H1 (cell line): Measurements from ENCODE around the gene TOMM40. TPM values are rescaled to one million over a fixed set of nuclear protein-coding genes. Genes with fewer than 3 reads are reported as not detected.

Source experiments
- CTCF ChIA-PET: fragments of 300-600 bp; sonication (Branson Sonifier 250); formaldehyde crosslinking; loops from one replicate; lab custom pipeline; 2021; ENCODE audit not compliant: partially characterized antibody; lab: Charles Lee
- POLR2A ChIA-PET: fragments of 300-600 bp; sonication (Branson Sonifier 250); formaldehyde crosslinking; loops from one replicate; lab custom pipeline; 2021; ENCODE audit warnings: inconsistent platforms; ENCODE audit not compliant: partially characterized antibody; lab: Charles Lee
- DNase-seq, 2 experiments: peaks; one replicate each; pipeline versions ENCODE4 v3.0.0 to v3.0.0-alpha.2; 2010 to 2022; ENCODE audit warnings: low spot score in 2 of 2, low read depth in 1 of 2, mixed read lengths in 1 of 2
- FAIRE-seq: peaks from 2 replicates; lab custom pipeline; 2011; peaks lifted over from hg19 to GRCh38; lab: Jason Lieb, UNC
- H2AFZ ChIP-seq: 2 replicates; pipeline ENCODE4 v1.8.1; 2012; ENCODE audit warnings: low read length, inconsistent platforms
- H2AK5ac ChIP-seq: 2 replicates; pipeline ENCODE4 v1.6.1; 2013; ENCODE audit warnings: low read depth, low read length
- H2BK120ac ChIP-seq: replicated peaks from 2 replicates; pipeline ENCODE3; 2013; ENCODE audit warnings: low read depth, low read length, inconsistent platforms
- H2BK12ac ChIP-seq: 2 replicates; pipeline ENCODE4 v1.6.1; 2013; ENCODE audit warnings: low read depth, low read length
- H2BK15ac ChIP-seq: 2 replicates; pipeline ENCODE4 v1.6.1; 2013; ENCODE audit warnings: low read length
- H2BK20ac ChIP-seq: 2 replicates; pipeline ENCODE4 v1.6.1; 2013; ENCODE audit warnings: low read length
- H2BK5ac ChIP-seq: 2 replicates; pipeline ENCODE4 v1.6.1; 2013; ENCODE audit warnings: low read depth, low read length
- H3K14ac ChIP-seq: 2 replicates; pipeline ENCODE4 v1.6.1; 2013; ENCODE audit warnings: inconsistent platforms; ENCODE audit not compliant: insufficient read length
- H3K18ac ChIP-seq: 2 replicates; pipeline ENCODE4 v1.6.1; 2013; ENCODE audit warnings: low read length; ENCODE audit errors: extremely low read depth
- H3K23ac ChIP-seq: 2 replicates; pipeline ENCODE4 v1.6.1; 2013; ENCODE audit warnings: inconsistent platforms; ENCODE audit not compliant: insufficient read length
- H3K23me2 ChIP-seq: 2 replicates; pipeline ENCODE4 v1.6.1; 2013; ENCODE audit warnings: low read depth, low read length
- H3K27ac ChIP-seq: 2 replicates; pipeline ENCODE4 v1.6.1; 2011; ENCODE audit warnings: low read depth, low read length, inconsistent platforms
- H3K27me3 ChIP-seq, 4 experiments: replicated peaks in 1 of 4; 1 replicate in 1 of 4; 2 replicates in 3 of 4; pipeline versions ENCODE4 v1.6.1 to v1.8.1; 2011 to 2013; ENCODE audit warnings: low read length in 3 of 4, mild to moderate bottlenecking in 3 of 4, inconsistent platforms in 2 of 4, mixed read lengths in 2 of 4, moderate library complexity in 1 of 4; ENCODE audit not compliant: control insufficient read depth in 3 of 4, insufficient read depth in 3 of 4; ENCODE audit errors: extremely low read depth in 1 of 4
- H3K36me3 ChIP-seq, 4 experiments: 2 replicates each; pipeline versions ENCODE4 v1.6.1 to v1.8.1; 2011 to 2013; ENCODE audit warnings: mild to moderate bottlenecking in 4 of 4, low read length in 3 of 4, moderate library complexity in 2 of 4, control low read depth in 1 of 4, inconsistent platforms in 1 of 4; ENCODE audit not compliant: insufficient read depth in 4 of 4, control insufficient read depth in 2 of 4
- H3K4ac ChIP-seq: replicated peaks from 2 replicates; pipeline ENCODE3; 2013; ENCODE audit warnings: low read length, low read depth, mixed read lengths, inconsistent platforms; ENCODE audit not compliant: insufficient read length
- H3K4me1 ChIP-seq, 4 experiments: replicated peaks in 1 of 4; 1 replicate in 1 of 4; 2 replicates in 3 of 4; pipeline versions ENCODE4 v1.6.1 to v1.8.1; 2011 to 2013; ENCODE audit warnings: low read length in 3 of 4, inconsistent platforms in 2 of 4, mixed read lengths in 1 of 4; ENCODE audit not compliant: insufficient read depth in 4 of 4, control insufficient read depth in 3 of 4
- H3K4me2 ChIP-seq, 2 experiments: 2 replicates each; pipeline versions ENCODE4 v1.6.1 to v1.8.1; 2011 to 2013; ENCODE audit warnings: low read depth in 2 of 2, low read length in 2 of 2, control low read depth in 1 of 2, inconsistent platforms in 1 of 2, mild to moderate bottlenecking in 1 of 2; ENCODE audit not compliant: insufficient read depth in 1 of 2
- H3K4me3 ChIP-seq, 4 experiments: fragments of 200-600, 300-600 bp in 1 of 4; sonication (generic), shearing (Covaris generic), sonication (Bioruptor Twin) in 1 of 4; 2 replicates each; pipeline versions ENCODE4 v1.5.1 to v1.8.1; 2011 to 2016; ENCODE audit warnings: low read length in 4 of 4, low read depth in 3 of 4, control low read depth in 2 of 4, inconsistent platforms in 2 of 4, mild to moderate bottlenecking in 2 of 4, mixed read lengths in 1 of 4, moderate library complexity in 1 of 4; ENCODE audit not compliant: insufficient read depth in 2 of 4; ENCODE audit errors: extremely low read depth in 1 of 4
- H3K56ac ChIP-seq: replicated peaks from 2 replicates; pipeline ENCODE3; 2013; ENCODE audit warnings: low read depth, mild to moderate bottlenecking, mixed read lengths, low read length, inconsistent platforms; ENCODE audit not compliant: insufficient read length
- H3K79me1 ChIP-seq: 2 replicates; pipeline ENCODE4 v1.6.1; 2013; ENCODE audit warnings: low read depth, low read length, control low read depth
- H3K79me2 ChIP-seq, 2 experiments: 2 replicates each; pipeline versions ENCODE4 v1.6.1 to v1.8.1; 2012 to 2013; ENCODE audit warnings: low read length in 2 of 2, mild to moderate bottlenecking in 2 of 2, inconsistent platforms in 1 of 2; ENCODE audit not compliant: insufficient read depth in 2 of 2, control insufficient read depth in 1 of 2
- H3K9ac ChIP-seq, 4 experiments: replicated peaks in 1 of 4; 1 replicate in 1 of 4; 2 replicates in 3 of 4; pipeline versions ENCODE4 v1.6.1 to v1.8.1; 2011 to 2013; ENCODE audit warnings: low read depth in 3 of 4, low read length in 3 of 4, control low read depth in 2 of 4, mild to moderate bottlenecking in 2 of 4, moderate library complexity in 2 of 4, inconsistent platforms in 1 of 4; ENCODE audit errors: extremely low read depth in 1 of 4
- H3K9me3 ChIP-seq, 2 experiments: 2 replicates each; pipeline versions ENCODE4 v1.6.1 to v1.8.1; 2012 to 2013; ENCODE audit warnings: mild to moderate bottlenecking in 2 of 2, moderate library complexity in 2 of 2, control low read depth in 1 of 2, inconsistent platforms in 1 of 2, low read depth in 1 of 2, low read length in 1 of 2, mixed read lengths in 1 of 2; ENCODE audit not compliant: insufficient read depth in 2 of 2
- H4K20me1 ChIP-seq, 2 experiments: replicated peaks in 1 of 2; 2 replicates each; pipeline versions ENCODE3 to v1.8.1; 2011 to 2013; ENCODE audit warnings: inconsistent platforms in 2 of 2, low read length in 2 of 2, mild to moderate bottlenecking in 1 of 2; ENCODE audit not compliant: insufficient read depth in 2 of 2, control insufficient read depth in 1 of 2
- H4K5ac ChIP-seq: 2 replicates; pipeline ENCODE4 v1.6.1; 2013; ENCODE audit warnings: low read length, low read depth, mixed read lengths, inconsistent platforms; ENCODE audit not compliant: insufficient read length
- H4K8ac ChIP-seq: 2 replicates; pipeline ENCODE4 v1.8.0; 2013; ENCODE audit warnings: mild to moderate bottlenecking, moderate library complexity, low read length, inconsistent platforms; ENCODE audit not compliant: insufficient read depth; ENCODE audit errors: extremely low read depth
- H4K91ac ChIP-seq: replicated peaks from 2 replicates; pipeline ENCODE3; 2013; ENCODE audit warnings: low read length, mixed read lengths, inconsistent platforms; ENCODE audit not compliant: insufficient read length
- ATF2 ChIP-seq: IDR thresholded peaks from 2 replicates; pipeline ENCODE4 v1.6.1; 2012; ENCODE audit warnings: low read length, inconsistent platforms
- CBX8 ChIP-seq: fragments of 300-800, 300-1000 bp; sonication (generic); IDR thresholded peaks from 2 replicates; pipeline ENCODE4 v1.7.1; 2016; ENCODE audit warnings: low read depth, low read length, borderline replicate concordance
- FOSL1 ChIP-seq: IDR thresholded peaks from 2 replicates; pipeline ENCODE4 v1.6.1; 2011; ENCODE audit warnings: mild to moderate bottlenecking, low read depth, low read length, moderate library complexity; ENCODE audit not compliant: insufficient read depth
- SP2 ChIP-seq: IDR thresholded peaks from 2 replicates; pipeline ENCODE4 v1.6.1; 2012; ENCODE audit warnings: mild to moderate bottlenecking, low read length, inconsistent platforms
- SRF ChIP-seq: IDR thresholded peaks from 2 replicates; pipeline ENCODE4 v1.6.1; 2011; ENCODE audit warnings: mild to moderate bottlenecking, low read depth, low read length, moderate library complexity
- WGBS, 2 experiments: shearing (Covaris generic) in 1 of 2; methylation state at CpG; one replicate each; pipeline versions ENCODE4 v1.1.6 to v1.1.7; 2013 to 2015; ENCODE audit warnings: low lambda C conversion rate in 2 of 2, mixed read lengths in 2 of 2, inconsistent platforms in 1 of 2, low coverage in 1 of 2, missing lambda C conversion rate in 1 of 2; ENCODE audit not compliant: insufficient replicate concordance in 2 of 2, insufficient coverage in 1 of 2, insufficient read length in 1 of 2; ENCODE audit errors: extremely low coverage in 1 of 2, missing lambda C conversion rate in 1 of 2; 5-methylcytosine and 5-hydroxymethylcytosine counted together
- polyA plus RNA-seq, 7 experiments: library from polyadenylated mRNA; depleted of rRNA in 3 of 7; stranded (reverse) in 5 of 7; unstranded in 2 of 7; fragments of >200 nt in 5 of 7; fragments of 200-250 nt in 2 of 7; gene quantifications; 1 replicate in 5 of 7; 2 replicates in 1 of 7; 4 replicates in 1 of 7; pipeline versions ENCODE4 v1.2.1 to v1.2.3, GENCODE V29; 2011 to 2013; ENCODE audit warnings: missing spikeins in 2 of 7, mixed read lengths in 2 of 7
- total RNA-seq: library from RNA; stranded (reverse); fragmentation: NEBNext Ultra II Directional; extraction: Animal tissue kit (Norgen Biotek cat#: 25700); gene quantifications from 2 replicates; pipeline ENCODE4 v1.2.1, GENCODE V29; 2021

Gene TOMM40
- total and polyA plus RNA-seq, 2 of the 8 experiments (the other 6 are each of a cell fraction or from before 2014, with no cell fraction given) = 154 to 179 TPM

GRCh38 chr19:44948237-44948636 is 57.2 kb downstream of the TOMM40 start:
- CTCF ChIA-PET = interaction anchor here (0.8 to 8.3 kb wide), 3 partner anchors 10 to 99 kb away, joined by 3 to 201 read pairs (median 3); partner anchors contain the start of gene APOE
- no peak overlapping the region for H3K27ac ChIP-seq

More at GRCh38 chr19:44948237-44948636, 57.2 kb downstream of the TOMM40 start:
- H3K36me3 ChIP-seq = no peaks in the 10 kb centered on the region
- H3K79me2 ChIP-seq = no peaks in the 10 kb centered on the region
- FAIRE-seq (no peak), DNase-seq (no peak)
- H3K79me1 ChIP-seq = no peaks in the 10 kb centered on the region
- no peak overlapping the region for H2BK15ac ChIP-seq
- H3K23ac ChIP-seq = no peak overlapping the region
- H3K9ac ChIP-seq = no peak overlapping the region
- no peak overlapping the region for H3K18ac ChIP-seq
- no peak overlapping the region for H3K4me2 ChIP-seq
- no peak overlapping the region for H4K8ac ChIP-seq
- H2AFZ ChIP-seq = no peak overlapping the region
- H2AK5ac ChIP-seq = no peak overlapping the region
- no peaks in the 10 kb centered on the region for H3K9me3 ChIP-seq
- no peaks in the 10 kb centered on the region for H4K20me1 ChIP-seq
- no peak overlapping the region for H2BK20ac ChIP-seq
- TF ChIP-seq CBX8 (no peak), ATF2 (no peak), SRF (no peak), FOSL1 (no peak), SP2 (no peak)
- H3K4ac ChIP-seq = no peak overlapping the region
- POLR2A ChIA-PET = interaction anchor here (0.8 to 11.6 kb wide), 4 partner anchors 11 to 44 kb away, joined by 3 to 121 read pairs (median 4); partner anchors contain the start of gene APOE
- no peak overlapping the region for H4K91ac ChIP-seq
- no peak overlapping the region for H3K56ac ChIP-seq
- H4K5ac ChIP-seq = no peak overlapping the region
- H2BK5ac ChIP-seq = no peak overlapping the region
- H2BK12ac ChIP-seq = no peak overlapping the region
- no peak overlapping the region for H3K4me3 ChIP-seq
- no peak overlapping the region for H2BK120ac ChIP-seq
- H3K14ac ChIP-seq = no peak overlapping the region
- no peaks in the 10 kb centered on the region for H3K27me3 ChIP-seq
- no peaks in the 10 kb centered on the region for H3K23me2 ChIP-seq
- 89% methylated on average over 5 of the region's 5 CpGs; no CpG with 5 or more reads in 1 of the 2 experiments for WGBS, 2 experiments
- H3K4me1 ChIP-seq = no peaks in the 10 kb centered on the region; a peak in 1 of 7 replicates
